SK-N-SH treated with all-trans-retinoic acid at 6 μM for 48 hours (cell line): ENCODE results near the gene DCAF7.

Source experiments
- ARNTL ChIP-seq: fragments of 450-650 bp; formaldehyde crosslinking; IDR thresholded peaks from 2 replicates; pipeline ENCODE4 v1.5.0; 2020; ENCODE audit warnings: low read depth, mild to moderate bottlenecking, moderate library complexity, borderline replicate concordance
- PPARA ChIP-seq: fragments of 250-450 bp; sonication (Bioruptor Pico); IDR thresholded peaks from 2 replicates; pipeline ENCODE4 v1.5.0; 2020; ENCODE audit warnings: mild to moderate bottlenecking, borderline replicate concordance
- SNAI2 ChIP-seq: fragments of 250-450 bp; sonication (Bioruptor Pico); IDR thresholded peaks from 2 replicates; pipeline ENCODE4 v1.5.0; 2020; ENCODE audit warnings: mild to moderate bottlenecking, moderate library complexity
- ZFP30 ChIP-seq: fragments of 450-650 bp; formaldehyde crosslinking; IDR thresholded peaks from 2 replicates; pipeline ENCODE4 v1.5.0; 2022; ENCODE audit warnings: mild to moderate bottlenecking, moderate library complexity
- ZNF70 ChIP-seq: fragments of 450-650 bp; formaldehyde crosslinking; IDR thresholded peaks from 2 replicates; pipeline ENCODE4 v1.5.0; 2020; ENCODE audit warnings: mild to moderate bottlenecking, moderate library complexity
- TF ChIP-seq, protein P1 (sequence below): fragments of 250-450 bp; sonication (Bioruptor Pico); IDR thresholded peaks from 2 replicates; pipeline ENCODE4 v1.5.0; 2020; ENCODE audit warnings: mild to moderate bottlenecking, moderate library complexity
- TF ChIP-seq, protein P2 (sequence below): fragments of 250-450 bp; sonication (Bioruptor Pico); IDR thresholded peaks from 2 replicates; pipeline ENCODE4 v1.5.1; 2020; ENCODE audit warnings: low read depth, mild to moderate bottlenecking, moderate library complexity

DNA sequence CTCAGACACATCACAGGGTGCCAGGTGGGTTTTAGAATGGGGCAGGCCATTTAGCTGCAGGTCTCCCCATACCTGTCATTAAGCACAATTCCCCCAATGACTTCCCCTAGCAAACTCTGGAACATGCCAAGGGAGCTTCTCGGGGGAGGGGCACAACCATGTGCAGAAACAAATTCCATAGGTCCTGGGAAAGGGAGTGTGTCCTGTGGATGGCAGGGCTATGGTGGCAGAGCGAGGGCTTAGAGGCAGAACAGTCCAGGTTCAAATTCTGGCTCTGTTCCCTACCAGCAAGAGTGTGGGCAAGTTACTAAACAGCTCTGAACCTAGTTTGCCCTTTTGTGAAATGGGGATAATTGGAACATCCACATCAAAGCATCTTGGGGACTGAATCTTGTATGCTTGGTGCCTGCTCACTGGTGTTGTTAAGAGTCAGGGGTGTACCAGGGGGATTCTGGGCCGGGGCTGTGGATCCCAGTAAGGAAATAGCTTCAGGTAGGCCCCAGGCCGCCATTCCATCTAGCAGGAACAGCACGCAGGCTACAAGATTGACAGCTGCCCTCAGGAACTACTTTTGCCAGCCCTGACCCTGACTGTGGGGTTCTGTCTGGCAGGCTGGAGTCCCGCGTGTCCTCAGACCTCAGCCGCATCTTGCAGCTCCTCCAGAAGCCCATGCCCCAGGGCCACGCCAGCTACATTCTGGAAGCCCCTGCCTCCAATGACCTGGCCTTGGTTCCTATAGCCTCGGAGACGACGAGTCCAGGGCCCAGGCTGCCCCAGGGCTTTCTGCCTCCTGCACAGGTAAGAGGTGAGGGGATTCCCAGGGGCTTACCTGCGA is 5.6 kb upstream of the DCAF7 start:
- TF ChIP-seq, protein P1, sequence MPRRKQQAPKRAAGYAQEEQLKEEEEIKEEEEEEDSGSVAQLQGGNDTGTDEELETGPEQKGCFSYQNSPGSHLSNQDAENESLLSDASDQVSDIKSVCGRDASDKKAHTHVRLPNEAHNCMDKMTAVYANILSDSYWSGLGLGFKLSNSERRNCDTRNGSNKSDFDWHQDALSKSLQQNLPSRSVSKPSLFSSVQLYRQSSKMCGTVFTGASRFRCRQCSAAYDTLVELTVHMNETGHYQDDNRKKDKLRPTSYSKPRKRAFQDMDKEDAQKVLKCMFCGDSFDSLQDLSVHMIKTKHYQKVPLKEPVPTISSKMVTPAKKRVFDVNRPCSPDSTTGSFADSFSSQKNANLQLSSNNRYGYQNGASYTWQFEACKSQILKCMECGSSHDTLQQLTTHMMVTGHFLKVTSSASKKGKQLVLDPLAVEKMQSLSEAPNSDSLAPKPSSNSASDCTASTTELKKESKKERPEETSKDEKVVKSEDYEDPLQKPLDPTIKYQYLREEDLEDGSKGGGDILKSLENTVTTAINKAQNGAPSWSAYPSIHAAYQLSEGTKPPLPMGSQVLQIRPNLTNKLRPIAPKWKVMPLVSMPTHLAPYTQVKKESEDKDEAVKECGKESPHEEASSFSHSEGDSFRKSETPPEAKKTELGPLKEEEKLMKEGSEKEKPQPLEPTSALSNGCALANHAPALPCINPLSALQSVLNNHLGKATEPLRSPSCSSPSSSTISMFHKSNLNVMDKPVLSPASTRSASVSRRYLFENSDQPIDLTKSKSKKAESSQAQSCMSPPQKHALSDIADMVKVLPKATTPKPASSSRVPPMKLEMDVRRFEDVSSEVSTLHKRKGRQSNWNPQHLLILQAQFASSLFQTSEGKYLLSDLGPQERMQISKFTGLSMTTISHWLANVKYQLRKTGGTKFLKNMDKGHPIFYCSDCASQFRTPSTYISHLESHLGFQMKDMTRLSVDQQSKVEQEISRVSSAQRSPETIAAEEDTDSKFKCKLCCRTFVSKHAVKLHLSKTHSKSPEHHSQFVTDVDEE (CRISPR knock-in tag): no peak
- TF ChIP-seq PPARA (CRISPR knock-in tag) (no peak), SNAI2 (CRISPR knock-in tag) (no peak), ZNF70 (CRISPR knock-in tag) (no peak), ZFP30 (CRISPR knock-in tag) (no peak), ARNTL (CRISPR knock-in tag) (no peak)
- TF ChIP-seq, protein P2, sequence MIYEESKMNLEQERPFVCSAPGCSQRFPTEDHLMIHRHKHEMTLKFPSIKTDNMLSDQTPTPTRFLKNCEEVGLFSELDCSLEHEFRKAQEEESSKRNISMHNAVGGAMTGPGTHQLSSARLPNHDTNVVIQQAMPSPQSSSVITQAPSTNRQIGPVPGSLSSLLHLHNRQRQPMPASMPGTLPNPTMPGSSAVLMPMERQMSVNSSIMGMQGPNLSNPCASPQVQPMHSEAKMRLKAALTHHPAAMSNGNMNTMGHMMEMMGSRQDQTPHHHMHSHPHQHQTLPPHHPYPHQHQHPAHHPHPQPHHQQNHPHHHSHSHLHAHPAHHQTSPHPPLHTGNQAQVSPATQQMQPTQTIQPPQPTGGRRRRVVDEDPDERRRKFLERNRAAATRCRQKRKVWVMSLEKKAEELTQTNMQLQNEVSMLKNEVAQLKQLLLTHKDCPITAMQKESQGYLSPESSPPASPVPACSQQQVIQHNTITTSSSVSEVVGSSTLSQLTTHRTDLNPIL (CRISPR knock-in tag): no peak
